HG02759 (cell line): Measurements from ENCODE around the gene NOL8.
A peak's percentile ranks its signal among the peaks of the same experiment; 100 is the strongest.

ENCODE experiments used
- ATAC-seq: cut with Tn5 transposase; IDR thresholded peaks from one replicate; pipeline ENCODE4 v1.9.1; 2021; ENCODE audit warnings: mild to moderate bottlenecking, moderate library complexity; ENCODE audit not compliant: unreplicated experiment

The NOL8 gene

GRCh38 chr9:92312887-92313623 lies 12.1 kb downstream of the NOL8 start:
- no peak for ATAC-seq

- no peak for ATAC-seq
These were observed 14.6 kb downstream of the NOL8 start for GRCh38 chr9:92310562-92310961.

- no peak for ATAC-seq
These were observed 16.3 kb downstream of the NOL8 start for GRCh38 chr9:92308893-92309292.

GRCh38 chr9:92300936-92301335 lies 24.2 kb downstream of the NOL8 start:
- ATAC-seq = no peak

- ATAC-seq = peak; percentile 58
These were observed 26.0 kb downstream of the NOL8 start for GRCh38 chr9:92299116-92299515.

- no peak for ATAC-seq
These were observed 27.1 kb downstream of the NOL8 start for GRCh38 chr9:92298036-92298435.

GRCh38 chr9:92297611-92298010 lies 27.5 kb downstream of the NOL8 start:
- no peak for ATAC-seq

GRCh38 chr9:92295827-92296258 lies 29.3 kb downstream of the NOL8 start:
- ATAC-seq = no peak

GRCh38 chr9:92295240-92295790 lies 29.8 kb downstream of the NOL8 start:
- no peak for ATAC-seq

- no peak for ATAC-seq
These were observed 30.9 kb downstream of the NOL8 start for GRCh38 chr9:92294297-92294676.

GRCh38 chr9:92293452-92294296 lies 31.5 kb downstream of the NOL8 start, which contains the start of gene IARS1:
TSS of gene IARS1 (minus strand) at chr9:92293697. CDS start at chr9:92289419, 4,278 bp downstream.
- peak; percentile 98 for ATAC-seq

- no peak for ATAC-seq
These were observed 32.1 kb downstream of the NOL8 start for GRCh38 chr9:92293075-92293354.

GRCh38 chr9:92292338-92293074 lies 32.6 kb downstream of the NOL8 start:
- no peak for ATAC-seq

- ATAC-seq = no peak
These were observed 33.6 kb downstream of the NOL8 start for GRCh38 chr9:92291577-92291976.

- ATAC-seq = no peak
These were observed 34.2 kb downstream of the NOL8 start for GRCh38 chr9:92290785-92291429.

- ATAC-seq = no peak
These were observed 35.3 kb downstream of the NOL8 start for GRCh38 chr9:92289708-92290390.

- ATAC-seq = no peak
These were observed 45.8 kb downstream of the NOL8 start for GRCh38 chr9:92279302-92279701.

GRCh38 chr9:92278110-92278509 lies 47.0 kb downstream of the NOL8 start:
- ATAC-seq = no peak

- ATAC-seq = no peak
These were observed 48.7 kb downstream of the NOL8 start for GRCh38 chr9:92276331-92277032.

GRCh38 chr9:92275541-92275940 lies 49.6 kb downstream of the NOL8 start:
- no peak for ATAC-seq
